LNCaP clone FGC (cell line): ENCODE measurements around the gene WDR7.

Experiments used
- DNase-seq: peaks from one replicate; pipeline ENCODE4 v3.0.0-alpha.2; 2011; ENCODE audit warnings: low read depth
- H3K4me3 ChIP-seq: 2 replicates; pipeline ENCODE4 v1.5.1; 2011; ENCODE audit warnings: mild to moderate bottlenecking, low read depth, low read length, control low read depth
- TF ChIP-seq, protein P1 (sequence below): IDR thresholded peaks from 2 replicates; pipeline ENCODE4 v1.5.1; 2012; ENCODE audit warnings: mild to moderate bottlenecking; ENCODE audit not compliant: control insufficient read depth, insufficient read depth; ENCODE audit errors: extremely low read depth

Gene WDR7

DNA sequence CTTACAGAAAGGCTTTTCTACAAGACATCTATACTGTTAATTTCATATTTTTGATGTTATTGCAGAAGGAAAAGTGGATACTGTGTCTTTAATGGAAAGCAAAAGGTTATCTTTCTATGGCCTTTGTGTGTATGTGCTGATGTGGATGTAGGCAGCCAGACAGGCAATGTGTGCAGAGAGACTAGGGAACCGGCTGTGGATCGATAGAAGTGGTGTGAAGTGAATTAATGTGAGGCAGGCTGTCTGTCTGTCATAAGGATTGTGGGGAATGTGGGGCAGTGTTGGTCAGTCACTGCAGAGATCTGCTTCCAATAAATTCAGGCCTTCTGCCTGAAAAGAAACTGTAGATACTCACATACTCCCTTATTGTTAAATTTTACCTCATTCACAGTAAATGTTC, 156.7 kb downstream of the WDR7 start:
- TF ChIP-seq, protein P1, sequence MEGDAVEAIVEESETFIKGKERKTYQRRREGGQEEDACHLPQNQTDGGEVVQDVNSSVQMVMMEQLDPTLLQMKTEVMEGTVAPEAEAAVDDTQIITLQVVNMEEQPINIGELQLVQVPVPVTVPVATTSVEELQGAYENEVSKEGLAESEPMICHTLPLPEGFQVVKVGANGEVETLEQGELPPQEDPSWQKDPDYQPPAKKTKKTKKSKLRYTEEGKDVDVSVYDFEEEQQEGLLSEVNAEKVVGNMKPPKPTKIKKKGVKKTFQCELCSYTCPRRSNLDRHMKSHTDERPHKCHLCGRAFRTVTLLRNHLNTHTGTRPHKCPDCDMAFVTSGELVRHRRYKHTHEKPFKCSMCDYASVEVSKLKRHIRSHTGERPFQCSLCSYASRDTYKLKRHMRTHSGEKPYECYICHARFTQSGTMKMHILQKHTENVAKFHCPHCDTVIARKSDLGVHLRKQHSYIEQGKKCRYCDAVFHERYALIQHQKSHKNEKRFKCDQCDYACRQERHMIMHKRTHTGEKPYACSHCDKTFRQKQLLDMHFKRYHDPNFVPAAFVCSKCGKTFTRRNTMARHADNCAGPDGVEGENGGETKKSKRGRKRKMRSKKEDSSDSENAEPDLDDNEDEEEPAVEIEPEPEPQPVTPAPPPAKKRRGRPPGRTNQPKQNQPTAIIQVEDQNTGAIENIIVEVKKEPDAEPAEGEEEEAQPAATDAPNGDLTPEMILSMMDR = no peak
- no peak for DNase-seq

DNA sequence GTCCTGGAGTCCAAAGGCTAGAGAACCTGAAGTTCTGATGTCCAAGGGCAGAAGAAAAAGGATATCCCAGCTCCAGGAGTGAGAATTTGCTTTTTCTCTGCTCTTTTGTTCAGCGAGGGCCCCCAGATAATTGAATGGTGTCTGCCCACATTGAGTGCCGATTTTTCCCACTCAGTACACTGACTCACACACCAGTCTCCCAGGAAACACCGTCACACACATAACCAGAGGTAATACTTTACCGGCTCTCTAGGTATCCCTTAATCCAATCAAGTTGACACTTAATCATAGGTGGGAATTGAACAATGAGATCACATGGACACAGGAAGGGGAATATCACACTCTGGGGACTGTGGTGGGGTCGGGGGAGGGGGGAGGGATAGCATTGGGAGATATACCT, 161.5 kb downstream of the WDR7 start:
- H3K4me3 ChIP-seq = no peak overlapping the region
- no peak for DNase-seq
- TF ChIP-seq, protein P1 = no peak

More for the DNA sequence above, 156.7 kb downstream of the WDR7 start:
- H3K4me3 ChIP-seq = no peak overlapping the region

DNA sequence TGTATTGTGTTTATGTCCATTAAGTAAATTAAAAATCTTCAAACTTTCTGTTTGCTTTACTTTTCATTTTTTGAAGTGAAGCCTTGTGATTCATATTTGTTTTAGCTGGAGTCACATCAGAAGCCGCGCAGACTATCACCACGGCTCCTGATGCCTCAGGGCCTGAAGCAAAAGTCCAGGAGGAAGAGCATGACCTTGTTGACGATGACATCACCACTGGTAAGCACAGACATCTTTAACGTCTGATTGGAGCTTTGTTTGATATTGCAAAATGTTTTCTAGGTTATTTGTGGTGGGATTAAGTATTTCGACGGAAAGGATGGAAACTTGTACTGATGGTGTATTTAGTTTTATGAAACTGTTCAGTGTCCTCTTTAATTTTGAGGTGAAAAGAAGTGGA, 164.8 kb downstream of the WDR7 start:
- no peak for DNase-seq
- TF ChIP-seq, protein P1 = no peak
- H3K4me3 ChIP-seq = no peak overlapping the region

DNA sequence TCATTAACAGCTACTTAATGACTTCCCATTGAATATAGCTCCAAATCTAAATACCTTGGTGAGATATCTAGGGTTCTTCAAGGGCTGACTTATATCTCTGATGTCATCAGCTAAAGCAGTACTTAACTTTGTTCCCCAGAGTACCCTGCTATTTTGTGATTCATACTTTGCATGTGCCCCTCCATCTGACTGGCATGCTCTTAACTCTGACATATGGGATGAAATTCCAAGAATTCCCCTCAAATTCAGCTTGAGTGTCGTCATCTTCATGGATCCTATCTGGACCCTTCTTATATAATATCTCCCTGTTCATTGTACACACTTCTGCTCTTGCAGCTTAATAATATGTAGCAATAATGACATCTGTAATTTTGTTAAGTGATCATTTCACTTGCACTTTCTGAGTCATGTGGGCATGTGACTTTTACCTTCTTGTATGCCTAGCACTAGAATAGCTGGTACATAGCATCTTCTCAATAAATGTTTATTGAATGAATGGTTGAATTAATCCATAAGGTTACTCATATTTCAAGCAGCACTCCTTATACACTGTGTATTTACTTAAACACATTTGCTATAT, 172.9 kb downstream of the WDR7 start:
- DNase-seq = no peak
- TF ChIP-seq, protein P1 = no peak
- H3K4me3 ChIP-seq = no peak overlapping the region

DNA sequence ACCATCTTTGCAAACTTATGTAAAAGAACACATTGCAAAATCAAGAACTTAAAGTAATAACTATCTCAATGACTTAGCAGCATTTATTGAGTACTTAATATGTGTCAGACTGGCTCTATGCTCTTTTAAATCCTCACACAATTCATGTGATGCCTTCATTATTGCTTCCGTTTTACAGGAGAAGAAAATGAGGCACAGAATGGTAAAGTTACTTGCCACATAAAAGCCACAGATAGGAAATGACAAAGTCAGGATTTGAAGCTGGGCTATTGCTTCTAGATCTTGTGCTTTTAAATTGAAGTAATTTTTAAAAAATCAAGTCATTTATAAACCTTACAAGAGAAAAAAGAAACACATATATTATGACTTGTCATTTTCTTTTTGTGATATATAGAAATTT, 174.2 kb downstream of the WDR7 start:
- H3K4me3 ChIP-seq = no peak overlapping the region
- TF ChIP-seq, protein P1 = no peak
- DNase-seq = no peak

DNA sequence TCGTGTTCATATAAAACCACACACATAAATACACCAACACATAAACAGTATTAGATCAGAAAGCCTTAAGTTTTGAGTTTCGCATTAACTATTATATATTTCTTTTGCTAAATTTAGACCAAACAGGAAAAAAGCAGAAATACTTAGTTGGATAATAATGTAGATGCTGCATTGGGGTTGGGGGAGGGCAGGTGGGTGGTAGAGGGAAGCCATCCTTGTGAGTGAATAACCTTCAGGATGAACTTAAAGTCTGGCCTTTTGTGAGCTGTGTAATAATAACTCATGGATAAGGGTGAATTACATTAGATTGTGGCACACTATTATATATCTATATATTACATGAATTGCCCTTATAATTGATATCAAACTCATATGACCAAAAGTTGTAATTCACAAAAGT, 174.7 kb downstream of the WDR7 start:
- TF ChIP-seq, protein P1 = no peak
- no peak overlapping the region for H3K4me3 ChIP-seq
- DNase-seq = no peak

DNA sequence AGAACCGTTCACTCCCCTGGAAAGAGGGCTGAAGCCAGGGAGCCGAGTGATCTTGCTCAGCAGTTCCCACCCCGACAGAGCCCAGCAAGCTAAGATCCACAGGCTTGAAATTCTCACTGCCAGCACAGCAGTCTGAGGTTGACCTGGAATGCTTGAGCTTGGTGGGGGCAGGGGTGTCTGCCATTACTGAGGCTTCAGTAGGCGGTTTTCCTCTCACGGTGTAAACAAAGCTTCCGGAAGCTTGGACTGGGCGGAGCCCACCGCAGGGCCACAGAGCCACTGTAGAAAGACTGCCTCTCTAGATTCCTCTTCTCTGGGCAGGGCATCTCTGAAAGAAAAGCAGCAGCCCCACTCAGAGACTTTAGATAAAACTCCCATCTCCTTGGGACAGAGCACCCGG, 180.8 kb downstream of the WDR7 start:
- H3K4me3 ChIP-seq = no peak overlapping the region
- no peak for DNase-seq
- TF ChIP-seq, protein P1 = no peak
